ENCODE data around the gene ZNF785.
A peak's percentile ranks its signal among the peaks of the same experiment; 100 is the strongest.
"Not testable (repeated sequence)": the region's sequence is repeated elsewhere in the genome, so short reads cannot be mapped to it uniquely, and the experiment has no call there.

Gene ZNF785

DNA sequence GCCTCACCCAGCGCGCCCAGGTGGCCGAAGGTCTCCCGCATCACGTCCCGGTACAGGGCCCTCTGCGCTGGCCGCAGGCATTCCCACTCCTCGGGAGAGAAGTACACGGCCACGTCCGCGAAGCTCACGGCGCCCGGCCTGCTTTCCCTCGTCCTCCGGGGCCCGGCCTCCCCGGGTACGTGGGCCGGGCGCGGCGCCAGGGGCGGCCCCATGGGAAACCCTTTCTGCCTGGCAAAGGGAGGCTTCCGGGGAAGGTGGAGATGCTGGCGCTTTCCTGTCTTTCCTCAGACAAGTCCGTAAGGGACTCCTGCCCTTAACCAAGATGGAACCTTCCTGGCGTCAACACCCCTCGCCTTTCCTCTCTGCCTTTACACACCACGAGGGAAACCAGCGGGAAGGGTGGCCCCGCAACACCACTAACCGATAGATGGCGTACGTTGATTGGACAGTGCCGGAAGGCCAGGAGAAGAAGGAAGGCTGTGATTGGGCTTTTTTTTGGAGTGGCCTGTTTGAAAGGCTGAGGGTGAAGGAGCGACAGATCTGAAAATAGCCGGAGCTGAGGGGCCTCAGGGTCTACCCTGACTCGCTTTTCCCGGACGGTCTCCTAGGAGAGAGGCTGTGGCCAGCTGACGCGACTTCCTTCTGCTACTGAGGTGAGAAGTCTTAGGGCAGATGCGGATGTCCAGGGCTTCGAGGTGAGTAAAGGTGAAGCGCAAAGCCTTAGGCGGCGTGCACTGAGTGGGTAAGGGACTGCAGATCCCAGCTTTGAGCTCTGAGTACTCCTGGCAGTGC, at the start of gene ZNF785:
Gene ZNF785, minus strand, starts transcription at position 298 of the 792 bp plus-strand sequence. Its CDS starts 86 bp downstream, at position 212.
- in situ Hi-C loops (cut with MboI; ENCODE audit: low pct_unique_long_range_greater_than_20kb, low sequenced_read_pairs), result no loop called here
- no peak for DNase-seq

GRCh38 chr16:30633526-30633925, 48.0 kb upstream of the ZNF785 start:
- DNase-seq, result no peak
- in situ Hi-C loops (cut with MboI; ENCODE audit: low pct_unique_long_range_greater_than_20kb, low sequenced_read_pairs), result no loop called here

DNA sequence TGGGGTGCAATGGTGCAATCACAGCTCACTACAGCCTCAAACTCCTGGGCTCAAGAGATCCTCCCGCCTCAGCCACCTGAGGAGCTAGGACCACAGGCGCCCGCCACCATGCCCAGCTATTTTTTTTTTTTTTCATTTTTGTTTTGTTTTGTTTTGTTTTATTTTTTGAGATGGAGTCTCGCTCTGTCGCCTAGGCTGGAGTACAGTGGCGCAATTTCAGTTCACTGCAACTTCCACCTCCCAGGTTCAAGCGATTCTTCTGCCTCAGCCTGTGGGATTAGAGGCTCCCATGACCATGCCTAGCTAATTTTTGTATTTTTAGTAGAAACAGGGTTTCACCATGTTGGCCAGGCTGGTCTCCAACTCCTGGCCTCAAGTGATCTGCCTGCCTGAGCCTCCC, 47.0 kb upstream of the ZNF785 start:
- DNase-seq; in situ Hi-C loops (cut with MboI; ENCODE audit: low pct_unique_long_range_greater_than_20kb, low sequenced_read_pairs): not testable (repeated sequence)

GRCh38 chr16:30628628-30629540, 43.4 kb upstream of the ZNF785 start:
- in situ Hi-C loops (cut with MboI; ENCODE audit: low pct_unique_long_range_greater_than_20kb, low sequenced_read_pairs), result no loop called here
- DNase-seq, result peak; percentile 86

DNA sequence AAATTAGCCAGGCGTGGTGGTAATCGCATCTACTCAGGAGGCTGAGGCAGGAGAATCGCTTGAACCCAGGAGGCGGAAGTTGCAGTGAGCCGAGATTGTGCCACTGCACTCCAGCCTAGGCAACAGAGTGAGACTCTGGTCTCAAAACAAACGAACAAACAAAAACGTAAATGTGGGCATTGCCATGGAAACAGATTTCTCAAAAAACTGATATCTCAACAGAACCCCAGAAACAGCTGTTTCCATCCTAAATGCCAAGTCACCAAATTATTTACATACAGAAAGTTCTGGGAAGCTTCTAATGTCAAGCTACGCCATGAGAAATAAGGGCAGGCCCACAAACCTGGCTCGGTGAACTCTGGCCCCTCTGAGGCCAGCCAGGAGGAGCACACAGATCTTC, 40.7 kb upstream of the ZNF785 start:
- in situ Hi-C loops (cut with MboI; ENCODE audit: low pct_unique_long_range_greater_than_20kb, low sequenced_read_pairs), result no loop called here
- DNase-seq, result no peak

DNA sequence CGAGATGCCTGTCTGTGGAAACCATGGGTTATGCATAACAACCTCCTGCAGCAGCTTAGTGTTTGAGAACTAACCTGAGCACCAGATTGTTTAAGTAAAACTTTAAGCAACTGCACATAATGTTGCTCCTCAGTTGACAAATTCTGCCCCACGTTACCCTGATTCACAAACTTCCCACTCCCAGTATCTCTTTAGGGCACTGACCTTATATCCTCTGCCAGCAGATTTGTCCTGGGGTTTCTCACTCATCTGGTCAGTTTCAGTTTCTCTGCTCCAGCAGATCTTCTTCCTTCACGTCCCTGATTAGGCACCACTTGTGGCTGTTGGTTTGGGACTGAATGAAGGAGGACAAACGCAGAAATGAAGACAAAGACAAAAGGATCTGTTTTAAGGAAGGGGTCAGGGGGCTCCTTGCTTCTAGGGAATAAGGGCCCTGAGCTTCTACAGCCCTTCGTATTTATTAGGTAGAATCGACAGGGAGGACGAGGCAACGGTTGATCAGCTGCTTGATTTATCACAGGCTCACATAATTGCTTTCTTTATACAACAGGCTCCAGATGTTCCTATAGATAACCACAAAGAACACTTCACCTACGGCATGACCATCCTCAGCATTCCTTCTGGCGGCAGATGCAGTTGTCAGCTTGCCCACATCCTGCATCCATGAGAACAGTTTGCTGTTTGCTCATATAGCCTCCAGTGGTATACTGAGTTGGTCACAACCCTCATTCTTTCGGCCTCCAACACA, 38.2 kb upstream of the ZNF785 start:
- in situ Hi-C loops (cut with MboI; ENCODE audit: low pct_unique_long_range_greater_than_20kb, low sequenced_read_pairs), result no loop called here
- DNase-seq, result no peak

- in situ Hi-C loops (cut with MboI; ENCODE audit: low pct_unique_long_range_greater_than_20kb, low sequenced_read_pairs), result no loop called here
Observed at GRCh38 chr16:30622455-30623032, 37.0 kb upstream of the ZNF785 start.

DNA sequence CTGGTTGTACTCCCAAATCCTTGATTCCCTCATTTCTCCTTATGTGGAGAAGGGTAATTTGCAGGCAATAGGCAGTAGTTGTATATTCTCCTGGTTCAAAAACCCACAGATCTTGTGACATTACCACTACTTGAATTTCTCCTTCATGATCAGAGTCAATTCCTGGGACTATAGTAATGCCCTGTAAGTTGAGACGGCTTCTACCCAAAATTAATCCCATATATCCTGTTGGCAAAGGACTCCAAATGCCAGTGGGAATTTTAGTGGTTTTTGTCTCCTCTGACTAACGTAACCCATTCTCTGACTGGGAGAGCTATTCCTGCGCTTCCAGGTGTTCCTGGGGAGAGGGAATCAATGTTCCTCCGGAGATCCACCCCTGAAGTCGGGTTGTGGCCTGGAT, 36.3 kb upstream of the ZNF785 start:
- in situ Hi-C loops (cut with MboI; ENCODE audit: low pct_unique_long_range_greater_than_20kb, low sequenced_read_pairs), result no loop called here

More at GRCh38 chr16:30622455-30623032, 37.0 kb upstream of the ZNF785 start:
- DNase-seq, result no peak

DNA sequence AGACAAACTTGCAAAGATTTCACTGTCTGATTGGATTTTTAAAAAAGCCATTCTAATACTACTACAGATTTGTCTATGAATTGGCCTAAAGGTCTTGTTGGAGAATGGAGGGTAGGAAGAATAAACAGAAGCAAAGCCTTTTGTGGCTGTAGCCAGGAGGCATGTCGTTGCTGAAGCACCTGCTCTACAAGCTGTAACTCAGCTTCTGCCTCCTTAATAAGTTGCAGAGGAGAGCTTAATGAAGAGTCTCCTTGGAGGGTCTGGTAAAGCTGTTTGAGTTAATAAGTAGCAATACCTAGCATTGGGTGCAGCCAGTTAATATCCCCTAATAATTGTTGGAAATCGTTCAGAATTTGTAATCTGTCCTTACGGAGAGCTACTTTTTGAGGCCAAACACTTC, 34.7 kb upstream of the ZNF785 start:
- in situ Hi-C loops (cut with MboI; ENCODE audit: low pct_unique_long_range_greater_than_20kb, low sequenced_read_pairs), result no loop called here
- DNase-seq, result no peak

More for the DNA sequence above, 36.3 kb upstream of the ZNF785 start:
- no peak for DNase-seq

GRCh38 chr16:30619638-30620037, 34.1 kb upstream of the ZNF785 start:
- in situ Hi-C loops (cut with MboI; ENCODE audit: low pct_unique_long_range_greater_than_20kb, low sequenced_read_pairs), result no loop called here
- no peak for DNase-seq

- no peak for DNase-seq
- in situ Hi-C loops (cut with MboI; ENCODE audit: low pct_unique_long_range_greater_than_20kb, low sequenced_read_pairs), result no loop called here
Observed at GRCh38 chr16:30619202-30619601, 33.7 kb upstream of the ZNF785 start.

- peak; percentile 76 for DNase-seq
- in situ Hi-C loops (cut with MboI; ENCODE audit: low pct_unique_long_range_greater_than_20kb, low sequenced_read_pairs), result no loop called here
Observed at GRCh38 chr16:30615358-30616091, 30.0 kb upstream of the ZNF785 start.

DNA sequence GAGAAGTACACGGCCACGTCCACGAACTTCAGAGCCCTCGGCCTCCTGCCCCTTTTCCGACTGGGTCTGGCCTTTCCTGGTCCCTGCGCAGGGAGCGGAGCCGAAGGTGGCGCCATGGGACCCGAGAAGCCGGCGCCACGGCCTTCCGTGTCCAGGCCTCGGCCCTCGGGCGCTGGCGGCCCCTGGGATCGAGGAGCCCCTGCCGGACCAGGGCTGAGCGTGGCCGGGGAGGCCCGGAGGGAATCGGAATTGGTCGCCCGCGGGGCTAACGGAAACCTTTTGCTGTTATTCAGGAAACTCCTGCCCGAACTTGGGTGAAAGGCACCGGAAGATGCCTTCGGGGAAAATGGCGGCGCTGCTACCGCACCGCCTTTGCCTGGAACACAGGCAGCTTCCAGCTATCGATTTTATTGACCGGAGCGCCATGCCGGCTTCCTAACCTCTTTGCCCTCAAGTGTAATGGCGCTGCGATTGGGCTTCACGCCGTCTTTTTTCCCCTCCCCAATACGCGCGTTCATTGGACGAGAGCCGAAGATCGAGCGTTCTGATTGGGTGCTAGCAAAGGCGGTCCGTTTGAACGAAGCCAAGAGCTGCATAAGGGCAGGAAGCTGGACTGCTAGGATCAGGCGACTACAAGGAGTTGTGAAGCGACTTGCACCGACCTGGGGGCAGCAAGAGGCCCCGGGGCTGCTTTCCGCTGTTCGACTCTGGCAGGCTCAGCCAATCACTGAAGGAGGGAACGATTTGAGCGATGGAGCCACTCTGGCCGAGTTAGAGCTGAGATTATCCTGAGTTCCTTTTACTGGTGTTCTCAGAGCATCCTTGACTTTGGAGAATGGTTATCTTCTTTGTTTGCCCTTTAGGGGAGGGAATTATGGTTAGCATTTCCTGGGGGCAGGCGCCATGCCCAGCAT, 24.7 kb upstream of the ZNF785 start, which contains the start of gene ZNF689:
Gene ZNF689, minus strand, starts transcription at position 464 of the 914 bp plus-strand sequence. Its CDS starts 348 bp downstream, at position 116.
- in situ Hi-C loops (cut with MboI; ENCODE audit: low pct_unique_long_range_greater_than_20kb, low sequenced_read_pairs), result no loop called here
- peak; percentile 98 for DNase-seq

DNA sequence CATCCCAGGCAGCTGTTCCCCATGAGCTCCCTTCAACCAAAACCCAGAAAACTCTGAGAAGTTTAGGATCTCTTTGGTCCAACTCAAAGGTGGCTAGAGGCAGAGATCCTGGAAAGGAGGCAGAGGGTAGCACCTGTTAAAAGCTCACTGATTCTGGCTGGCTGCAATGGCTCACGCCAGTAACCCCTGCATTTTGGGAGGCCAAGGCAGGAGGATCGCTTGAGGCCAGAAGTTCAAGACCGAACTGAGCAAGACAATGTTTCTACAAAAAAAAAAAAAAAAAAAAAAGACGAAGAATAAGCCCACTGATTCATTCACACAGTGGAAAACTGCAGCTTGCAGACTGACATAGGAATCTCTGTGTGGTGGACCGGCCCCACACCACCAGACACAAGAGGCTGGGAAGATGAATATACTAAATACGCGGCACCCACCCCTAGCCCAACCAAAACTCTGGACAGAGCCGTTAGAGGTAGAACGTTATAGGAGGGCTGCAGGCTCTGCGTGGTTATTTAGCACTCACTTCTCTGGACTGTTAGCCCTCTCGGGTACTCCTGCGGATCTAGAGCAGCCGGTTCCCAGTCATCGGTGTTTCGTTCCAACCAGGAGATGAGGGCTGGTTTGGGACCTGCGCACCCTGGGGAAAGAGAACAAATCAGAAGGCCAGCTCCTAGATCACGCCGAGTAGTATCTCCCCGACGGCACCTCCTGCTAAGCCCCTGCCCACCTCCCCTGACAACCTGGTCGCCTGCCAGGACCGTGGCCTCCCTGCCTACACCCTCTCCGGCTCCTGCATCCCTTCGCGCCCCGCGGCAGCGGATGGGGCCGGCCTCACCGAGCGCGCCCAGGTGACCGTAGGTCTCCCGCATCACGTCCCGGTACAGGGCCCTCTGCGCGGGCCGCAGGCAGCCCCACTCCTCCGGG, 23.8 kb upstream of the ZNF785 start:
- peak; percentile 58 for DNase-seq
- in situ Hi-C loops (cut with MboI; ENCODE audit: low pct_unique_long_range_greater_than_20kb, low sequenced_read_pairs), result no loop called here

- in situ Hi-C loops (cut with MboI; ENCODE audit: low pct_unique_long_range_greater_than_20kb, low sequenced_read_pairs), result no loop called here
- no peak for DNase-seq
Observed at GRCh38 chr16:30606004-30606403, 20.5 kb upstream of the ZNF785 start.

DNA sequence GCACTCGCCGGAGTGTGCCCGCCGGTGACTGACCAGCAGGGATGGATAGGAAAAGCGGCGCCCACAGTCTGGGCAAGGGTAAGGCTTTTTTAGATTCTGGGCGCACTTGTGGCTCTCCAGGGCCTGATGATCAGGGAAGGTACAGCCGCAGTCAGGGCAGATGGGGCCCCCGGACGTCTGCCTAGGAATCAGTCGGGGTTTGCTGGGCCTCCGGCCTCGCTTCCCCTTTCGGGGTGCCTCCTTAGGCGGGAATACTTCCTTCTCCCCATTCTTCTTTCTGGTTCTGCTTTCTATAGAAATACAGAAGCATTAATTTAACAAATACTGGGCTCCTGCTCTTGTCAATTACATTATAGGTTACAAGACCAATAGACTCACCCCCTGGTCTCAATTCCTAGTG, 19.7 kb upstream of the ZNF785 start:
- in situ Hi-C loops (cut with MboI; ENCODE audit: low pct_unique_long_range_greater_than_20kb, low sequenced_read_pairs), result no loop called here
- no peak for DNase-seq
